ENCODE results near the gene CCR4. TPM values are rescaled to one million over a fixed set of nuclear protein-coding genes. Genes with fewer than 3 reads are reported as not detected.

Gene CCR4
- total and polyA plus RNA-seq, 10 of the 15 experiments (the other 5 are each of a cell fraction or from before 2014, with no cell fraction given): 0.41 to 12.4 (median 5.3) TPM

GRCh38 chr3:32990116-32990515 is 38.7 kb downstream of the CCR4 start:
- H3K9ac ChIP-seq (ENCODE audit: control insufficient read depth, insufficient read depth, low read length): no peak overlapping the region
- H3K4me3 ChIP-seq: no peak overlapping the region
- CTCF ChIA-PET: interaction anchor here (1.1 kb wide), 1 partner anchor 12 kb away, joined by 3 read pairs; no protein-coding TSS in a partner anchor
- POLR2A ChIA-PET: no interaction called here
- in situ Hi-C loops (cut with MboI) (no loop called here), intact Hi-C loops (cut with micrococcal nuclease; ENCODE audit: unreplicated experiment) (no loop called here)
- no peaks in the 10 kb centered on the region for H3K36me3 ChIP-seq (ENCODE audit: control insufficient read depth in 2 of 2, insufficient read depth in 2 of 2, low read length in 1 of 2)
- TF ChIP-seq USF1 (IDR thresholded peaks at IDR 0.05; ENCODE audit: borderline replicate concordance, extremely low read length, insufficient read depth, low read depth, low read length) (no peak), ATF3 (IDR thresholded peaks at IDR 0.05; ENCODE audit: borderline replicate concordance, extremely low read depth, low read depth, low read length) (no peak), ZBED1 (IDR thresholded peaks at IDR 0.05; ENCODE audit: borderline replicate concordance) (no peak), ETV6 (conservative IDR thresholded peaks at IDR 0.05 in 1 of 2, IDR thresholded peaks at IDR 0.05 in 1 of 2; ENCODE audit: borderline replicate concordance in 1 of 2, low read depth in 1 of 2) (no peak), STAT3 (IDR thresholded peaks at IDR 0.05; ENCODE audit: low read depth, low read length) (no peak)
- H3K27me3 ChIP-seq (replicated peaks in 1 of 2; ENCODE audit: control insufficient read depth in 2 of 2, insufficient read depth in 2 of 2, low read length in 1 of 2): no peaks in the 10 kb centered on the region
- RAD21 ChIA-PET (ENCODE audit: unreplicated experiment): interaction anchor here (1.0 kb wide), 1 partner anchor 59 kb away, joined by 3 read pairs; no protein-coding TSS in a partner anchor
- no peaks in the 10 kb centered on the region for H4K20me1 ChIP-seq (ENCODE audit: control insufficient read depth, insufficient read depth)
- SMC1A ChIA-PET (ENCODE audit: uncharacterized antibody, unreplicated experiment): interaction anchor here (0.6 kb wide), 1 partner anchor 374 kb away, joined by 3 read pairs; no protein-coding TSS in a partner anchor
- H3K9me3 ChIP-seq (replicated peaks; ENCODE audit: control insufficient read depth, insufficient read depth, low read length): no peaks in the 10 kb centered on the region
- no peak overlapping the region for H3K27ac ChIP-seq (ENCODE audit: control insufficient read depth, insufficient read depth)
- H3K4me2 ChIP-seq (ENCODE audit: control insufficient read depth, insufficient read depth): no peak overlapping the region
- no TSS peak for BruUV-seq (replicated peaks)
- no peak for FAIRE-seq
- H2AFZ ChIP-seq (ENCODE audit: control insufficient read depth, low read depth, low read length): no peak overlapping the region
- no peak for DNase-seq (ENCODE audit: low read depth, low spot score)
- peaks cover 6% of the 10 kb centered on the region for H3K4me1 ChIP-seq (ENCODE audit: control insufficient read depth, insufficient read depth, low read length)
- H3K79me2 ChIP-seq (ENCODE audit: control insufficient read depth, insufficient read depth, low read length): no peaks in the 10 kb centered on the region
- 97% methylated on average over 2 of the region's 2 CpGs for WGBS (ENCODE audit: insufficient coverage, insufficient replicate concordance, low lambda C conversion rate, missing lambda C conversion rate)
- no peak for ATAC-seq

Data from GM12878 (cell line).